Lower leg skin (tissue), 3 donors: ENCODE data around the gene SMIM10.
"Not testable (repeated sequence)": the region's sequence is repeated elsewhere in the genome, so short reads cannot be mapped to it uniquely, and the experiment has no call there.

Source experiments
- POLR2A ChIP-seq, 2 donors: fragments of 450-650 bp; IDR thresholded peaks; one replicate each; pipeline ENCODE4 v1.6.1; 2016 to 2017; ENCODE audit warnings: antibody characterized with exemption in 2 of 2, mild to moderate bottlenecking in 1 of 2, moderate library complexity in 1 of 2
- TF ChIP-seq, protein P1 (sequence below), 3 donors: fragments of 450-650 bp; IDR thresholded peaks; one replicate each; pipeline ENCODE4 v1.5.1; 2016; ENCODE audit warnings: antibody characterized with exemption in 3 of 3, mild to moderate bottlenecking in 3 of 3, moderate library complexity in 2 of 3

GRCh38 chrX:134960366-134960765 is 30.4 kb upstream of the SMIM10 start:
- TF ChIP-seq, protein P1, sequence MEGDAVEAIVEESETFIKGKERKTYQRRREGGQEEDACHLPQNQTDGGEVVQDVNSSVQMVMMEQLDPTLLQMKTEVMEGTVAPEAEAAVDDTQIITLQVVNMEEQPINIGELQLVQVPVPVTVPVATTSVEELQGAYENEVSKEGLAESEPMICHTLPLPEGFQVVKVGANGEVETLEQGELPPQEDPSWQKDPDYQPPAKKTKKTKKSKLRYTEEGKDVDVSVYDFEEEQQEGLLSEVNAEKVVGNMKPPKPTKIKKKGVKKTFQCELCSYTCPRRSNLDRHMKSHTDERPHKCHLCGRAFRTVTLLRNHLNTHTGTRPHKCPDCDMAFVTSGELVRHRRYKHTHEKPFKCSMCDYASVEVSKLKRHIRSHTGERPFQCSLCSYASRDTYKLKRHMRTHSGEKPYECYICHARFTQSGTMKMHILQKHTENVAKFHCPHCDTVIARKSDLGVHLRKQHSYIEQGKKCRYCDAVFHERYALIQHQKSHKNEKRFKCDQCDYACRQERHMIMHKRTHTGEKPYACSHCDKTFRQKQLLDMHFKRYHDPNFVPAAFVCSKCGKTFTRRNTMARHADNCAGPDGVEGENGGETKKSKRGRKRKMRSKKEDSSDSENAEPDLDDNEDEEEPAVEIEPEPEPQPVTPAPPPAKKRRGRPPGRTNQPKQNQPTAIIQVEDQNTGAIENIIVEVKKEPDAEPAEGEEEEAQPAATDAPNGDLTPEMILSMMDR (IDR thresholded peaks at IDR 0.05): not testable (repeated sequence)
- not testable (repeated sequence) for TF ChIP-seq POLR2A (IDR thresholded peaks at IDR 0.05)
